Midbrain (tissue), 1 donor: ENCODE data around the gene OTULINL.
A peak's percentile ranks its signal among the peaks of the same experiment; 100 is the strongest.

ENCODE experiments used
- DNase-seq: peaks from one replicate; lab custom pipeline; 2025; lab: John Stamatoyannopoulos, UW

The OTULINL gene

GRCh38 chr5:14577079-14577725, 4.4 kb upstream of the OTULINL start:
- DNase-seq, result no peak

- no peak for DNase-seq
Measured at GRCh38 chr5:14577971-14578370, 3.6 kb upstream of the OTULINL start.

GRCh38 chr5:14579246-14579645, 2.3 kb upstream of the OTULINL start:
- DNase-seq, result no peak

- DNase-seq, result no peak
Measured at GRCh38 chr5:14579731-14580397, 1.7 kb upstream of the OTULINL start.

- DNase-seq, result no peak
Measured at GRCh38 chr5:14580398-14581034, 1.1 kb upstream of the OTULINL start.

DNA sequence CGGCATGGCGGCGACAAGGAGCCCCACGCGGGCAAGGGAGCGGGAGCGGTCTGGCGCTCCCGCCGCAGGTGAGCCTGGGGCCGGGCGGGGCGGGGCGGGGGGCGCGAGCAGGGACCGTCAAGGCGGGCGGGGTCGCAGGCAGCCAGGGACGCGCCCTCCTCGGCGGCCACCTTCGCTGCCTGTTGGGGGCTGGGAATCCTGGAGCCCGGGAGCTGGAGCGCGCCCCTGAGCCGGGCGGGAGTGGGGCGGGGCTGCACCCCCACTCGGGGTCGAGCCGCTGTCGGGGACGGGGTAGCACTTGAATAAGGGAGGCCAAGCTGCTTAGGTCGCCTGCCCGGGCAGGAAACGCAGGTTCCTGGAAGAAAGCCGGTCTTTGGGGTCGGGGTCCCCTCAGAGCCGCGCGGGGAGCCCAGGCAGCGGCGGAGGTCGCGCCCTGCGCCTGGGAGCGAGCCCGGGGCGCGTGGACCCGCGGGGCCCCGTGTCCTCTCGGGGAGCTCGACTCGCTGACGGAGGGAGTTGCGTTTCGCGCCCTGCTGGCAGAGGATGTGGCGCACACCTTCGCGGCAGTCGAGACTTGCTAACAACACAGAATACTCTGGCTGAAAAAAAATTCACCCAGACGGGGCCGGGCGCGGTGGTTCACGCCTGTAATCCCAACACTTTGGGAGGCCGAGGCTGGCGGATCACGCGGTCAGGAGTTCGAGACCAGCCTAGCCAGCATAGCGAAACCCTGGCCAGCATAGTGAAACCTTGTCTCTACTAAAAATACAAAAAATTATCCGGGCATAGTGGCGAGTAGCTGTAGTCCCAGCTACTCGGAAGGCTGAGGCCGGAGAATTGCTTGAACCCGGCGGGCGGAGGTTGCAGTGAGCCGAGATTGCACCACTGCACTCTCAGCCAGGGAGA, 552 bp downstream of the OTULINL start:
- DNase-seq, result no peak

GRCh38 chr5:14582797-14583137, 1.2 kb downstream of the OTULINL start:
- no peak for DNase-seq

GRCh38 chr5:14584848-14585247, 3.3 kb downstream of the OTULINL start:
- DNase-seq, result no peak

DNA sequence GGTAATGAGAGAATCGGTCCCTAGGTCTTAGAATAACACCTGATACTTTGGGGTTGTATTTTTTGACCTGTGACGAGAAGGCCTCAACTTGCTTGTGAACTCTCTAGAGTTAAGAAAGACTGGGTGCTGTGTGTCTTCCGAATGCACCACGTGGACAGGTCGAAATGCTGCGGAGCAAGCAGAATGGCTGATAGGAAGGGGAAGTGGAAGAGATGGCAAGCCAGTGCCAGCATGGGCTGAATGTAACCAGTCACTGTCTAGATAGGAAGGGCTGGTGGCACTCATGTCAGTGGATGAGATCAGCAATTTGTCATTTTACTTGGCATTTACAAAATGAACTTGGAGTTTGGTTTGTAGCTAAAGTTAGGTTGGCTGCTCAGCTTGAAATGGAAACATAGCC, 5.6 kb downstream of the OTULINL start:
- peak; percentile 34 for DNase-seq

DNA sequence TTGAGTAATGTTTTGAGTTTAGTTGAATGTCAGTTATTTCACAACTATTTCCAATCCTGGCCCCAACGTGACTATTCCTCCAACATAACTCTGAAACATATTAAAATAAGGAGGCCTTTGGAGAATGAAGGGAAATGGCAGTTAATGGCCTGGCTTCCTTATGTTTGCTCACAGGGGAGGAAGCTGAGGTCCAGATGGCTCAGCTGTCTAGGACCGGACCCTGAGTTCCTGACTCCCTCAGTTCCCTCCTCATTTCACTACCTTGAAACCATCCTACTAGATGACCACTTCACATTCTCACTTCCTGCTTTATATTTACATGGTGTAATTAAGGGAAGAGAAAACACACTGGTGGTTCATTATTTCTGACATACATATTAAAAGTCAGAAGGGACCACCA, 6.6 kb downstream of the OTULINL start:
- no peak for DNase-seq

DNA sequence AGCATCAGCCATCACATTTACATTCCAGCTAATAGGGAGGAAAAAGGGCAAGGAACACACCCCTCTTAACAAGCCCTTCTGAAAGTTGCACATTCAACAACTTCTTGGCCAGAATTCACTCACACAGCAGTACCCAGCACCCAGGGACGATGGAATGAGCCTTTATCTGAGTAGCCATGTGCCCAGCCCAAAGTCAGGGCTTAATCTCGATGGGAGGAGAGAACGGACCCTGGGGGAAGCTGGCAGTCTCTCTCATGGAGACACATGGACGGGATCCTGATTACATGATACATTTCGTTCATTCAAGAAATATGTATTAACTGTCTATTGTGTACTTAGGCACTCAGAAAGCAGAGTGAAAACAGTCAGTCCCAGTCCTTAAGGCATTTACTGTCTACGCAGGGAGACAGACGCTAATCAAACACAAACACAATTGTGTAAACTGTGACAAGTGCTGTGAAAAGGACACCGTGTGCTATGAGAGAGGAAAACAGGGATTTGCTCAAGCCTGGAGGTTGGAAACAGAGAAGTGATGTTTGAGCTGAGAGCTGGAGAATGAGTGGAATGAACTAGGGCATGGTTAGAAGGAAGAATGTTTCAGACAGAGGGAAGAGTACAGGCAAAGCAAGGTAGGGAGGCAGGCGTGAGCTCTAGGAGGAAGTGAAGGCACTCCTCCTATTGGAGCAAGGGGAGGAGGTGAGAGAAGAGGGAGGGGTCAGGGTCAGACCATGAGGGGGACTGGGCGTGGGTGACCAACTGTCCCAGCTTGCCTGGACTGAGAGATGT, 7.4 kb downstream of the OTULINL start:
- DNase-seq, result no peak

DNA sequence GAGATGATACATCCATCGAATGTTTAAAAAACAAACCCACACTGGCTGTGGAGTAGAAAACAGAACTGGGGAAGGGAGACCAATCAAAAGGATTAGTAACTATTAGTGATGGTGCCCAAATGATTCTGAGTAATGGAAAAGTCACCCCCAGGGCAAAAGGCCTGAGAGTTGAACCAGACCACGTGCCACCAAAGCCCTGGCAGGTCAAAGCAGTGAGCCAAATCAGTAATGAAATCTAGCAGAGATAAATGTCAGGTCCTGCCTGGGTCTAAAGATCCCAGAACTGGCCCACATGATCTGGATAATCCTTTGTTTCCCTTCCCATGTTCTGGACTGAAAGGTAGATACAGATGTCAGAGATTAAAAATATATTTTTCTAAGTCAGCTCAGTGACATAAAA, 9.4 kb downstream of the OTULINL start:
- DNase-seq, result no peak

DNA sequence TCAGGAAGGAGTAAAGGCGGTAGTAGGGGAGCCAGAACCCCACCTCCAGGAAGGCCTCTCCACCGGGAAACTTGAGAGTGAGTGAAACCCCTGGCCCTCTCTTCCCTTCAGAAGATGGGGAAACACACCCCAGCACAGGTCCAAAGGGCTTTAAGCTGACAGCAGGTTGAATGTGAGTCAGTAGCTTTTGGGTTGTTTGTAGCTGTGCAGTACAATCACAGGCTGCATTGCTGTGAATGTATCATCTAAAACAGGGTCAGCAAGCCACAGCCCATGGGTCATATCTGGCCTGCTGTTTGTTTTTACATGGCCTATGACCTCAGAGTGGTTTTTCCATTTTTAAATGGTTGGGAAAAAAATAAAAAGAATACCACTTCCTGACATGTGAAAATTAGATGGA, 10.0 kb downstream of the OTULINL start:
- DNase-seq, result no peak

DNA sequence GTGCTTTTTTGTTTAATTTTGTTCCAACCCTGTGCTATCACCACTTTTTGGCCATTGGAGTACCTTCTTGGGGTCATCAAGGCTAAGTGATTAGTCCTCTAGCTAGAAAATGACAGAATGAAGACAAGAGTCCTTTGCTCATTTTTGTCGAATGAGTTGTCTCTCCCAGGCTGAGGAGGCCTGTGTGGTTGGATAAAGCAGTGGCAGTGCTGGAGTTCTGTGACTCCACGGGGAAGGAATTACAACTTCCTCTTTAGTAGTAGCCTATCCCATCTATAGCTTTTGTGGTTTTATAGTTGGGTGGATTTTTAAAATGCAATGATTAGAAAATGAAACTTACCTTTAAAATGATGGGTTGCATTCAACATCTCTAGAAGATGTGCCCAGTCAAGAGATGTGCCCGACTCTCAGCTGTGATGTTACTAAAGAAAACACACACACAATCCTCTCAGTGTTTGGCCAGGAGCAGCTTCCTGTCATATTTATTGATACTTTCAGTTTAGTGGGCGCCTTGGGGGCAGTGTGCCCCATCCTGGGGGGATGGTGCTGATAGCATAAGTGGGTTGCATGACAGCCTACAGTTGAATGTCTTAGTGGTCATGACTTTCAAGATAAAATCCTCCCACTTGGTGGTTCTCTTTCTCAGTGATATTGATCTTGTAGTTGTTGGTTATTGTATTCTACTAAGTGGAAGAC, 11.9 kb downstream of the OTULINL start:
- DNase-seq, result no peak

- no peak for DNase-seq
Measured at GRCh38 chr5:14594378-14595074, 12.9 kb downstream of the OTULINL start.

GRCh38 chr5:14595189-14595588, 13.6 kb downstream of the OTULINL start:
- DNase-seq, result peak; percentile 21

GRCh38 chr5:14595891-14596290, 14.3 kb downstream of the OTULINL start:
- DNase-seq, result no peak

- no peak for DNase-seq
Measured at GRCh38 chr5:14597080-14597479, 15.5 kb downstream of the OTULINL start.

DNA sequence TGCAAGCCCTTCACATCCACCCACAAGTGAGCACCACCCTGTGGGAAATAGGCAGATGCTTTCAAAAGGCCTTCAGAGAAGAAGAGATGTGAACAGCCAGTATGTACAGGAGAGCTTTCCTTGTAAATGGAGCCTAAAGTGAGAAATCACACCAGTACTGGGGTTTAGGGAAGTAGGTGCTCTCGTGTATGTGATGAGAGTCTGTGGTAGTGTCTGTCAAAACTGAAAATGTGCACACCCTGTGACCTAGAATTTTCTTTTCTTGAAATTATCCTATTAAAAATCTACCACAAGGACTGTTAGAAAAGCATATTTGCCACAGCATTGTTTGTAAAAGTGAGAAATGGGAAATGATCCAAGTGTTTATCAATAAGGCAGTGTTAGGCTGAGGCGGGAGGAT, 16.6 kb downstream of the OTULINL start:
- no peak for DNase-seq

- no peak for DNase-seq
Measured at GRCh38 chr5:14599476-14600127, 18.0 kb downstream of the OTULINL start.
